NCI-H1417 (cell line): ENCODE data around the gene PSMD1.

Experiments
- DNase-seq, 3 experiments: peaks; one replicate each; lab custom pipeline; 2025; lab: John Stamatoyannopoulos, UW

PSMD1 gene

GRCh38 chr2:231034291-231034882, 22.3 kb upstream of the PSMD1 start:
- no peak for DNase-seq

- no peak for DNase-seq
These were observed 20.5 kb upstream of the PSMD1 start for GRCh38 chr2:231036131-231036530.

GRCh38 chr2:231036578-231037106, 20.0 kb upstream of the PSMD1 start:
- DNase-seq: no peak

- DNase-seq: peak in 2 of 3 experiments; percentile 66 to 67
These were observed 19.4 kb upstream of the PSMD1 start, which contains the start of gene C2orf72 for GRCh38 chr2:231037202-231037730. TSS of gene C2orf72 (plus strand) at chr2:231037523. CDS start at chr2:231037566, 43 bp downstream.

- DNase-seq: peak in 1 of 3 experiments; percentile 49
These were observed 18.8 kb upstream of the PSMD1 start for GRCh38 chr2:231037731-231038482.

- no peak for DNase-seq
These were observed 18.0 kb upstream of the PSMD1 start for GRCh38 chr2:231038483-231039293.

- DNase-seq: no peak
These were observed 17.4 kb upstream of the PSMD1 start for GRCh38 chr2:231039294-231039664.

- no peak for DNase-seq
These were observed 16.8 kb upstream of the PSMD1 start for GRCh38 chr2:231039821-231040364.

- DNase-seq: no peak
These were observed 15.5 kb upstream of the PSMD1 start for GRCh38 chr2:231041061-231041689.

GRCh38 chr2:231043796-231044195, 12.9 kb upstream of the PSMD1 start:
- DNase-seq: no peak

GRCh38 chr2:231046916-231047273, 9.8 kb upstream of the PSMD1 start:
- no peak for DNase-seq

GRCh38 chr2:231047274-231047922, 9.3 kb upstream of the PSMD1 start:
- DNase-seq: no peak

- DNase-seq: no peak
These were observed 8.4 kb upstream of the PSMD1 start for GRCh38 chr2:231047923-231048915.

- DNase-seq: no peak
These were observed 7.2 kb upstream of the PSMD1 start for GRCh38 chr2:231049286-231050017.

GRCh38 chr2:231050018-231050901, 6.4 kb upstream of the PSMD1 start:
- DNase-seq: no peak

GRCh38 chr2:231051116-231051515, 5.6 kb upstream of the PSMD1 start:
- no peak for DNase-seq

GRCh38 chr2:231052494-231053451, 3.9 kb upstream of the PSMD1 start:
- peak; percentile 80 to 92 (median 83) for DNase-seq
